GM21526 (cell line): ENCODE results near the gene SART1.
A peak's percentile ranks its signal among the peaks of the same experiment; 100 is the strongest.
"Not testable (repeated sequence)": the region's sequence is repeated elsewhere in the genome, so short reads cannot be mapped to it uniquely, and the experiment has no call there.

Source experiments
- ATAC-seq: cut with Tn5 transposase; IDR thresholded peaks from one replicate; pipeline ENCODE4 v1.9.1; 2021; ENCODE audit warnings: moderate library complexity; ENCODE audit not compliant: unreplicated experiment, low FRiP score

The SART1 gene

DNA sequence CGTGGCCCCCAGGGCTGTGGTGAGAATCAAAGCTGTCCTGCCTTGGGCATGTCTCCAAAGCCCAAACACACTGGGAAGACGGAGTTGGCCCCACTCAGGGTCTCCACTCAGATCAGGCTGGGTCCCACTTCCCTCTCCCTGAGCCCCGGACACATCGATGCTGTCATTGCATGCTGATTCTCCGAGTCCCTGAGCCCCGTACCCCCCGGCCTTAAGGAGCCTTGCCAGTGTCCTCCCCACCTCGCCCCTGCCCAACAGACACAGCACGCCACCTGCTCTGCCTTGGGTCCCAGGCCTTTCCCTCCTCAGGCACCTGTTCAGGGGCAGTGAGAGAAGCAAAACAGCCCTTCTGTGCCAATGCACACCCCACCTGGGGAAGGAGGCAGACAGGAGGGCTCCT is 25.8 kb downstream of the SART1 start:
- ATAC-seq: no peak

DNA sequence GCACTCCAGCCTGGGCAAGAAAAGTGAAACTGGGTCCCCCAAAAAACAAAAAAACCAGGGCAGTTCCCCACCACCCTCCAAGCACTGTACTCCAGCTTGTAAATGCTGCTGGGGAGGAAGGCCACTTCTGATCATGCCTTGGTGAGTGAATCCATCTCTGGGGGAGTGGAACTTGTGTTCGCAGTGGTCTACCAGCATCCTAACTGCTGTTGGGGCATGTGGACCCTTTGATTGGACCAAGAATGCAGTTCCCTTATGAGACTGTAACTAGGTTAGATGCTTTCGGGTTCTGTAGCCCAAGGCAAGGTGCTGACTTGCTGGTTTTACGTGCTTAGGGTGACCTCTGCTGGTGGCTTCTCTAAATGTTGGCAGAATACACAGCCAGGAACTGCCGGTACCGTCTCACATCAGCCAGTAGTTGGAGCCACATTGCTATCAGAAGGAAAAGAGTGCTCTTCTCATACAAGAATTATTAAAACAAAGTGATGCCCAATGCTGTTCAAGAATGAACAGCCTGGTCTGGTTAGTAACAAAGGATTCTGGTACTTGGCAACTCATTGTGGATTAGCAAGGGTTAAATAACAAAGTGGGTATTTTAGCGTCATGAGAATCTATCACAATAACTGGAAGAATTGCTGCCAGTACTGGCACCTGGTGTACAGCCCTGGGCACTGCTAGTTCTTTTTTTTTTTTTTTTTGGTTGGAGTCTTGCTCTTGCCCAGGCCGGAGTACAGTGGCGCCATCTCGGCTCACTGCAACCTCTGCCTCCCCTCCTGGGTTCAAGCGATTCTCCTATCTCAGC is 27.5 kb downstream of the SART1 start:
- ATAC-seq: peak; percentile 78

DNA sequence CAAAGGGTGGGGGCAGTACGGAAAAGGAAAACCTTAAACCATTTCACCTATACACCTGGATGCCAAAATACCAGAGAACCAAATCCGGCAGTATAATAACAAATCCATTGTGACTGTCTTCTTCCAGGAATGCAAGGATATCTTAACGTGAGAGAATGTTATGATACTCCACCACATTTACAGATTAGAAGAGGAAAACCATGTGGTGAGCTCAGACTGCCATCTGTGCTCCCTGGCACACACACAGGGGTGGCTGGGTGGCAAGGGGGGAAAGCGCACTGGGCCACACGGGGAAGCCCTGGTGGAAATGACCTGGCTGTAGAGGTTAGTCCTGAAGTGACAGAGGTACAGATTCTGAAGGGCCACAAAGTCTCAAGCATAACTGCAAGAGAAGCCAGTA is 30.5 kb downstream of the SART1 start:
- no peak for ATAC-seq

GRCh38 chr11:65997286-65997685 is 35.8 kb downstream of the SART1 start:
- ATAC-seq: no peak

- ATAC-seq: peak; percentile 63
These were observed 40.6 kb downstream of the SART1 start, which contains the start of the genes BANF1 and EIF1AD for GRCh38 chr11:66001942-66002647. BANF1 (plus strand) TSS chr11:66002503; CDS start chr11:66003251, 748 bp downstream. EIF1AD (minus strand) TSS chr11:66002157; CDS start chr11:66000389, 1,768 bp downstream.

DNA sequence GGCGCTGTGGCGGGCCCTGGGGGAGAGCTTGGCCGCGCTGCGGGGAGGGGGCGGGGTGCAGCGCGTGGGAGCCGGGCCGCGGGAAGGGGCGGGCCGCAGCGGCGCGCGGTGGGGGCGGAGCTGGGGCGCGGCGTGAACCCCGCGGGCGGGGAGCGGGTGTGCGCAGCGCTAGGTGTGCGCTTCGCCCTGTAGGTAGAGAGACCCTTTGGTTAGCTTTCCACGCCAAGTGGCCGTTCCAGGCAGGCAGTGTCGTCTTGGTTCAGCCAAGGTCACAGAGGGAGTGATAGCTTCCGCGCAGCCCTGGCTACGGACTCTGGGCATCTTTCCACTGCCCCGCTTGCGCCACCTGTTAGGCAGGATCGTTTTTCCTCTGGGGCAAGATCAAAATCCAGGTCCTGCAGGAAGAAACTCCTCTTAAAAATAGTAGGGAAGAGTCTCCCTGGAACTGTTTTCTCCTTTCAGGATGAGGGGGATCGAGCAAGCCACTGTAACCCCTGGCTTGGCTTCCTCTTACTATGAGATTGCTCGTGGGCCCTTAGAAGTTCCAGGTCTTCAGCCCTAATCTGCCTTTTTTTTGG is 41.2 kb downstream of the SART1 start:
- peak; percentile 48 for ATAC-seq

DNA sequence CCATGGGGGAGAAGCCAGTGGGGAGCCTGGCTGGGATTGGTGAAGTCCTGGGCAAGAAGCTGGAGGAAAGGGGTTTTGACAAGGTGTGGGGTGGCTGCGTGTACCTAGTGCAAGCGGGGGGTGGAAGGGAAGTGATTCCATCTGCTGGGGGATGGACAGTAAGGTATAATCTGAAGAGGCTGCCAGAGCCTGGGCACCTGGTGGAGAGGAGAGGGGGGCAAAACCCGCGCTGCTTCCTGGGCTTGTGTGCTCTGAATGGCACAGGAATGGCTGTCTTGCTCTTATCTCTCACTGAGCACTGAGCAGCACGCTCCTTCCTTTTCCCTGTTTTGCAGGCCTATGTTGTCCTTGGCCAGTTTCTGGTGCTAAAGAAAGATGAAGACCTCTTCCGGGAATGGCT is 41.8 kb downstream of the SART1 start:
- ATAC-seq: no peak

DNA sequence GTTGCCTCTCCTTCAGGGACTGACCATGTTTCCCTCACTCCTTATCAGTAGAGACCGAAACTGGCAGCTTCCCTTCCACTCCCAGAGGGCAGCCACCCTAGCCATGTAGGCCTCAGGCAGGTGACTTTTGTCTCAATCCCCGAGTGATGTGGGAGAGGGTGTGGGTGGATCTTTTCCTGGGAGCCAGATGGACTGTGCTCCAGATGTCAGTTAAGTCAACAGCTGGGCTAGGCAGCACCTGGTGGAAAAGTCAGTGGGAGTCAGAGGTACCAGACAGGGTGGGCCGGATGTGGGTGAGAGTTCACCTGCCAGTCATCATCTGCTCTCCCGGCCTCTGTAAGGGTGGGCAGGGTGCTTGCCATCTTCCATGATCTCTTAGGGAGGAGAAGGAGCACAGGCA is 42.7 kb downstream of the SART1 start:
- no peak for ATAC-seq

DNA sequence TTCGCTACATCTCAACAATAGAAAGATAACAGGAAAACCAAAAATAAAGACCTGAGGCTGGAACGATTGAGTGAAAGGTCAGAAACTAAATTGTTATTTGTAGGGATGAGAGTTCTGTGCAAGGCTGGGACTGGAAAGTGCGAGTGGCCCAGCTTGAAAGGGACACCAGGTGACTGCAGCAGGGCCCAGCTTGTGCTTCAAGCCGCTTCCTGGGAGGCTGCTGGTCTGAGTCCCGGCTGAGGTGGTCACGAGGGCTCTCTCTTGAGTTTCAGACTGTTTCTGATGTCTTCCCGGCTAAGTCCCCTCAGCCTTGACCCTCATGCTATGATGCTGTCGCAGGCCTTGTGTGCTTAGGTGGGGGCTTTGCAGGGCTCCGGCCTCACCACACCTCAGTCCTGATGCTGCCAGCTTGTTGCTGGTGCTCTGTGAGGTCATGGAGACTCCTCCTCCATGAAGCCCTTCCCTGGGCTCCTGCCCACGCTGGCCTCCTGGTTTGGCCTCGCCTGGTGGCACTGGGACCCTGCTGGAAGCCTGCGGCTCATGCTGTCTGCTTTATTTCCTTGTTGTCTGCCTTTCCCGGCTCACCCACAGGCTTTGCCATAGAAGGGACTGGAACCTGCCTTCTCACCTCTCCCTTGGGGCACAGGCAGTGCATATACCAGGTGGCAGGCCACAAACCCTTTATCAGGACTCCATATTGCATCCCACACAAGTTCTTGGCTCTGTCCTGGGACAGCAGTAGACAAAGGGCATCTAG is 44.8 kb downstream of the SART1 start:
- no peak for ATAC-seq

GRCh38 chr11:66006891-66007176 is 45.3 kb downstream of the SART1 start:
- ATAC-seq: no peak

DNA sequence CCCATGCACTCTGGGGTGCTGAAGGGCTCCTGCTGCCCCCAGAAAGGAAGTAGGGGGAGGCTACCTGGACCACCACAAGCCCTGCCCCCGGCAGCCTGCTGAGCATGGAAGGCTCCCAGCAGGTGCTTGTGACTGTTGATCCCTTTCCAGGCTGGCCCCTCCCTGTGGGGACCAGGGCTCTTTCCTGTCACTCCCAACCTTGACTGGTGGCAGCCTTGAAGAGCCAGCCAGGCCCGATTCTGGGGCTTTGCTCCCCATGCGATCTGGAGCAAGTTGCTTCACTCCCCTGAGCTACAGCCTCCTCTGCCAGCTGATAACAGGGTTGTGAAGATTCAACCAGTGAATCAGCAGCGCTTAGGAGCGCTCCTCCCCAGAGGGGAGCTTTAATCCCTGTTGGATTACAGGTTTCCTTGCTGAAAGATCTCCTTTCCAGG is 45.7 kb downstream of the SART1 start:
- no peak for ATAC-seq

GRCh38 chr11:66008095-66008467 is 46.5 kb downstream of the SART1 start:
- ATAC-seq: no peak

DNA sequence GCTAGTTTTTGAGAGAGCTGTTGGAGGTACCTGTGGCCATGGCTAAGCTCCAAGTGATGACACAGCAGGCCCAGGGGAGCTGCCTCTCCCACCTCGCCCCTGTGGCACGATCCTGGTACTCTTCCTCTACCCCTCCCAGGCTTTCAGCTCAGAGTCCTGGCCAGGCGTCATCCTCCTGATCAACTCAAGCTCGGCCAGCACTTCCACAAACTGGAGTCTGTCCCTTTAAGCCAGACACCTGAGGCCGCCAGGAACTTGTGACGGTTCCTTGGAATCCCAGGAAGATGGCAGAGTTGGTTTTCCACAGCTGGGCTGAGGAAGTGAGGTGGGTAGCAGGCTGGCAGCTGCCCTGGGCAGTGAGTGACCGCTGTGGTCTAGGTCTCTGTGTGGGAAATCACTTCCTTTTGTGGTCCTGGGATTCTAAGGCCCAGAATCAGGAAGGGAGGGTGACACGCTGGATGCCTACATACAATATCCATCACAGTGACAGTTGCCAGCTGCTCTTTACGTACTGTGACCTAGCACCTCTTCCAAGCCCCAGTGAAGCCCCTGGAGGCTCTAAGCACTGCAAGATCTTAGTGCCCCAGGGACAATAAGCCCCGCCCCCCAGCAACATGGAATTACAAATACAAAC is 47.1 kb downstream of the SART1 start:
- ATAC-seq: no peak

GRCh38 chr11:66010036-66010435 is 48.5 kb downstream of the SART1 start:
- ATAC-seq: not testable (repeated sequence)

DNA sequence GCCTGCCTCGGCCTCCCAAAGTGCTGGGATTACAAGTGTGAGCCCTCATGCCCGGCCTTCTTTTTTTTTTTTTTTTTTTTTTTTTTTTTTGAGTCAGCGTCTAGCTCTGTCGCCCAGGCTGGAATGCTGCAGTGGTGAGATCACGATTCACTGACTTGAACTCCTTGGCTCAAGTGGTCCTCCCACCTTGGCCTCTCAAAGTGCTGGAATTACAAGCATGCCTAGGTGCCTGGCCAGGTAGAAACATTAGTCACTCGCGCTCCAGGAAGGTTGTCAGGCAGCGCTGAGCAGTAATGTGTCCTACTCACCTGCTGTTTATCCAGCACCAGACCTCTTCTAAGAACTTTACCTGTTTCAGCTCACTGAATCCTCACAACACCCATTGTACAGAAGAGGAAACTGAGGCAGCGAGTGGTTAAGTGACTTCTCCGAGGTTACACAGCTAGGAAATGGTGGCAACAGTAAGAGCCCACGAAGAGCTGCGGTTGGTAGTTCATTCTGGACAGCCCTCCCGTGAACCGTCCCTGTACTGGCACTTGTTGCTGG is 49.8 kb downstream of the SART1 start:
- no peak for ATAC-seq

DNA sequence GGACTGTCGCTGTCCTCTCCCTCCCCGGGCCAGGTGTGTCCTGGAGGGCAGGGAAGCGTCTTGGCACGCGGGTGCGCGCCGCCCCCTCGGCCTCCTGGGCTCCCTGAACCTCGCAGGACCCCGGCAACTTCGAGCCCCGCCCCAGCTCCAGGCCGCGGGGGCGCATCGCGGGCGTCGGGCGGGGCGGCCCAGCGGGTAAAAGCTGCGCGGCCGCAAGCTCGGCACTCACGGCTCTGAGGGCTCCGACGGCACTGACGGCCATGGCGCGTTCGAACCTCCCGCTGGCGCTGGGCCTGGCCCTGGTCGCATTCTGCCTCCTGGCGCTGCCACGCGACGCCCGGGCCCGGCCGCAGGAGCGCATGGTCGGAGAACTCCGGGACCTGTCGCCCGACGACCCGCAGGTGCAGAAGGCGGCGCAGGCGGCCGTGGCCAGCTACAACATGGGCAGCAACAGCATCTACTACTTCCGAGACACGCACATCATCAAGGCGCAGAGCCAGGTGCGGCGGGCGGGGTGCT is 50.3 kb downstream of the SART1 start, which contains the start of gene CST6:
Gene CST6, plus strand, starts transcription at position 224 of the 519 bp plus-strand sequence. Its CDS starts 37 bp downstream, at position 261.
- no peak for ATAC-seq

DNA sequence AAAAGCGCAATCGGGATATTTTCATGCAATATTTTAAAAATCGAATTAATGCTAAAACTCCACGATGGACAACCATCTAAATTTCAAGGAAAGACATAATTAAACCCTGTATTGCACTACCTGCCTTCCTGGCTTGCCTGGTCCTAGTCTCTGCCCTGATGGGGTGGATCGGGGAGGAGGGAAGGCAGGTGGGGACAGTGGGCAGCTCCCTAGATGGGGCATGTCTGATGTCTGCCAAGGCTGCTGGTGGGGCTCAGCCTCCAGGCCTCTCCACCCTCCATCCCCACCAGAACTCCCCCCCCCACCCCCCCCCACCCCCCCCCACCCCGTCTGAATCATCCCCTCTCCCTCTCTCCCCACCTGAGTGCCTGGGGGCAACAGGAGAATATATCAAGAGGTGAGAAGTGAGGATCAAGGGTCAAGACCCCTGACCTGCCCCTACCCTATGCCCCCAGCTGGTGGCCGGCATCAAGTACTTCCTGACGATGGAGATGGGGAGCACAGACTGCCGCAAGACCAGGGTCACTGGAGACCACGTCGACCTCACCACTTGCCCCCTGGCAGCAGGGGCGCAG is 50.9 kb downstream of the SART1 start:
- no peak for ATAC-seq

DNA sequence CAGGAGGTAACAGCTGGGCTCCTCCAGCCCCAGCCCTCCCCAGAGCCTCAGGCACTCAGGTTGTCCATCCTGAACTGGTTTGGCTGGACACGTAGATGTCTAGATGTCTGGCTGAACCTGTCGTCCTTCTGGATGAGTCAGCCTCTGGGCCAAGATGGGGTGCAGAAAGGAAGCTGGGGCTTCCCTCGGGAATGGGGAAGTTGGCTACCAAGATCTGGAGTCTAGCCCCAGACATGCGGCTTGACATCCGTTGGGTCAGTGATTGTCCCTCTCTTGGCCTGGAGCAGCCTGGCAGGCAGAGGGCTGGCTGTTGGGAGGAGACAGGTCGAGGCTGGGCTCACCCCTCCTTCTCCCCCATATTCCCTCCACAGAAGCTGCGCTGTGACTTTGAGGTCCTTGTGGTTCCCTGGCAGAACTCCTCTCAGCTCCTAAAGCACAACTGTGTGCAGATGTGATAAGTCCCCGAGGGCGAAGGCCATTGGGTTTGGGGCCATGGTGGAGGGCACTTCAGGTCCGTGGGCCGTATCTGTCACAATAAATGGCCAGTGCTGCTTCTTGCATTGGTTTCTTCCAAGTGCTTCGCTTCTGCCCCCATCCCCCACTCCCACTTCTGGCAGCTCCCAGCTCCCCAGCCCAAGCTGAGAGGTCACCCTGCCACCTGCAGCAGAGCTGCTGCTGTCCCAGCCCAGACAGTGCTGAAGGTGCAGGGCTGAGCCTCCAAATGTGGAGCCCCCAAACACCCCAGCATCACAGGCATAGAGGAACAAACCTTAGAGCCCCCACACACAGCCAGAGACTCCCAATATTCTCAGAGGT is 51.6 kb downstream of the SART1 start:
- no peak for ATAC-seq

- no peak for ATAC-seq
These were observed 52.2 kb downstream of the SART1 start for GRCh38 chr11:66013762-66014100.
